ENCODE results near the gene VKORC1L1.

- TF ChIP-seq, protein P1, sequence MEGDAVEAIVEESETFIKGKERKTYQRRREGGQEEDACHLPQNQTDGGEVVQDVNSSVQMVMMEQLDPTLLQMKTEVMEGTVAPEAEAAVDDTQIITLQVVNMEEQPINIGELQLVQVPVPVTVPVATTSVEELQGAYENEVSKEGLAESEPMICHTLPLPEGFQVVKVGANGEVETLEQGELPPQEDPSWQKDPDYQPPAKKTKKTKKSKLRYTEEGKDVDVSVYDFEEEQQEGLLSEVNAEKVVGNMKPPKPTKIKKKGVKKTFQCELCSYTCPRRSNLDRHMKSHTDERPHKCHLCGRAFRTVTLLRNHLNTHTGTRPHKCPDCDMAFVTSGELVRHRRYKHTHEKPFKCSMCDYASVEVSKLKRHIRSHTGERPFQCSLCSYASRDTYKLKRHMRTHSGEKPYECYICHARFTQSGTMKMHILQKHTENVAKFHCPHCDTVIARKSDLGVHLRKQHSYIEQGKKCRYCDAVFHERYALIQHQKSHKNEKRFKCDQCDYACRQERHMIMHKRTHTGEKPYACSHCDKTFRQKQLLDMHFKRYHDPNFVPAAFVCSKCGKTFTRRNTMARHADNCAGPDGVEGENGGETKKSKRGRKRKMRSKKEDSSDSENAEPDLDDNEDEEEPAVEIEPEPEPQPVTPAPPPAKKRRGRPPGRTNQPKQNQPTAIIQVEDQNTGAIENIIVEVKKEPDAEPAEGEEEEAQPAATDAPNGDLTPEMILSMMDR (IDR thresholded peaks at IDR 0.05; ENCODE audit: low read length), result no peak
- TF ChIP-seq EZH2 (IDR thresholded peaks at IDR 0.05; ENCODE audit: borderline replicate concordance, low read length), result no peak
Observed at GRCh38 chr7:65968256-65969185, 95.6 kb downstream of the VKORC1L1 start.
